Epithelial cell of prostate (primary cell): Measurements from ENCODE around the gene TRAM2.

Experiments used
- DNase-seq: peaks from one replicate; pipeline ENCODE4 v3.0.0-alpha.2; 2011; ENCODE audit warnings: low read depth, low spot score
- H3K27ac ChIP-seq: fragments of 450-650 bp; 2 replicates; pipeline ENCODE4 v1.5.1; 2017; ENCODE audit warnings: mild to moderate bottlenecking

The TRAM2 gene

DNA sequence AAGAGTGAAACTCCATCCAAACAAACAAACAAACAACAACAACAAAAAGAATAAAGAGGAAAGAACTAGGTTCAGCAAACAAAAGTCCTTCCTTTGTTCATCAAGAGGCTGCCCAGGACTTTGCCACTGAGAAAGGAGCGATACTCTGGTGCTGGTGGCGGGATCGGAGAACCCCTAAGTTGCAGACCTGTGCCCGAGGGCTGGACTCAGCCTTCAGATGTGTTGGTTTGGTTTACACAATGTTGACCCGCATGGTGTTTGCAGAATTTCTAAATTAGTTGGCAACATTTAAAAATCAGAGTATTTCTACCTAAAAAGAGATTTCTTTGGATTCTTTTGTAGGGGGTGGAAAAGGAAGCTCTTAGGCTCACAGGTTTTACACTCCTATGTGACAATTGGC is 42.5 kb downstream of the TRAM2 start:
- no peak overlapping the region for H3K27ac ChIP-seq
- no peak for DNase-seq

DNA sequence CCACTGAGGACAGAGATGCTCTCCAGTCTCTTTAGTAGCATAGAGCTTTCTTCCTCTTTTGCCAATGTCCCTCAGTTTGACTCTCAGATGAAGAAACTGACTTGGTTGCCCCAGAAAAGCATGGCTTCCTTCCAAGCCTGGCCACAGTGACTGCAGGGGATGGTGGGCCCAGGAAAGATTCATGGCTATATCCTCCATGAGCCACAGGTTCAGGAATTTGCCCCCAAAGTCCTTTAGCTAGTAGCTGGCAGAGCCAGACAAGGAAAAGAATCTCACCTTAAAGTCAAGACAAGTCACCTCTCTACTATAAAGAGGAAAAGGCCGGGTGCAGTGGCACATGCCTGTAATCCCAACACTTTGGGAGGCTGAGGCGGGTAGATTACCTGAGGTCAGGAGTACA is 43.4 kb downstream of the TRAM2 start:
- H3K27ac ChIP-seq, result no peak overlapping the region

DNA sequence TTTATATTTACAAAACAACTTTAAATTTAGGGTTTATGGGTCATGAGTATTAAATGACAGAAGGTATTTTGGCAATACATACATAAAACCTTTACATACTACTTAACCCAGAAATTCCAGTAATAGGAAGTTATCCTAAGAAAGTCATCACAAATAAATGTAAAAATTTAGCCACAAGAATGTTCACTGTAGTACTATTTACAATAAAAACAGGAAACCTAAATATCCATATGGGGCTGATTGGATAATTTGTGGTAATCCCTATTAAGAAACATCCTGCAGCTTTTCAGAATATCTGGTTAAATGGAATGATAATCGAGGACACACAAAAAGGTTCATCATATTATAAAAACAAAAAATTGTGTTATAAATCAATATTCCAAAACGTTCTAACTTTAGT is 44.4 kb downstream of the TRAM2 start:
- DNase-seq, result no peak
- H3K27ac ChIP-seq, result no peak overlapping the region

More for the DNA sequence above, 43.4 kb downstream of the TRAM2 start:
- no peak for DNase-seq

DNA sequence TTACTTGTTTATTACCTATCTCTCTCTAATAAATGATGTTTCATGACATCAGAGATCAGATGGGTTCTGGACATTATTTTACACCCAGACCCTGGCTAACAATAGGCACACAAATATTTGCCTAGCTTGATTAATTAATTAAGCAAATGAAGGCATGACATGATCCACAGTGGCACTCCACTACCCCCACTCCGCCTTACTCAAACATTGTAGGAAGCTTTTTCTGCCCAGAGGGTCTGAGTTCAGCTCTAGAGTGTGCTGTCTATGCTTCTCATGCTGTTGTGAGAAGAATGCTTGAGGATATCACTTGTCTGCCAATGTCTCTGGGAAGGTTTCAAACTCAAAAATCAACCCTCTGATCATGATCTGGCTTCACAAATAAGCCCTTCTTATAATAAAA is 45.0 kb downstream of the TRAM2 start:
- H3K27ac ChIP-seq, result no peak overlapping the region

DNA sequence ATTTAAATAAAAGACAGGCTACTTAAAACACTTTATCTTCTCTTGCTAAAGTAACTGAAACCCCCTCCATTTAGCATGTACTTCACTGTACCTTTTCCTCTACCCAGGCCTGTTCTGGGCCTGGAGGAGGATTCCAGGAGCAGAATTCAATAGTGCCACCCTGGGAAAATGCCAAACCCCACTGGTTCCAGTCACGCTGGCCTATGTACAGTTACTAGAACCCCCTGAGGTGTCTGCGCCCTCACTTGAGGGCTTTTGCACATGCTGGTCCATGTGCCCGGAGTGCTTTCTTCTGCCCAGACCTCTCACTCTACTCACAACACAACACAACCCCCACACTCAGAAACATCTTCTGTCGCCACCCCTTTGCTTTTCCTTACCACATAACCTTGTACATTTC is 45.5 kb downstream of the TRAM2 start:
- no peak for DNase-seq
- H3K27ac ChIP-seq, result no peak overlapping the region

More for the DNA sequence above, 45.0 kb downstream of the TRAM2 start:
- no peak for DNase-seq

DNA sequence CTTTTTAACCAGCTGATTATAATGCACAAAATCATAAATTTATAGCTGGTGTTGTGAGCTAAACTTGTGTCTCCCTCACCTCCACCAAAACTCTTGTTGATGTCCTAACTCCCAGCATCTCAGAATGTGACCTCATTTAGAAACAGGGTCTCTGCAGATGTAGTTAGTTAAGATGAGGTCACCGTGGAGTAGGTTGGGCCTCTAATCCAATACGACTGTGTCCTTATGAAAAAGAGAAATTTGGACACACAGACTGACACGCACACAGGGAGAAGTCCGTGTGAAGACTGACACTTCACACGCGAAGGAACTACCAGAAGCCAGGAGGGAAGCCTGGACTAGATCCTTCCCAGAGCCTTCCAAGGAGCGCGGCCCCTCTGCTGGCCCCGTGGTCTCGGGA is 46.5 kb downstream of the TRAM2 start:
- no peak for DNase-seq
- no peak overlapping the region for H3K27ac ChIP-seq

DNA sequence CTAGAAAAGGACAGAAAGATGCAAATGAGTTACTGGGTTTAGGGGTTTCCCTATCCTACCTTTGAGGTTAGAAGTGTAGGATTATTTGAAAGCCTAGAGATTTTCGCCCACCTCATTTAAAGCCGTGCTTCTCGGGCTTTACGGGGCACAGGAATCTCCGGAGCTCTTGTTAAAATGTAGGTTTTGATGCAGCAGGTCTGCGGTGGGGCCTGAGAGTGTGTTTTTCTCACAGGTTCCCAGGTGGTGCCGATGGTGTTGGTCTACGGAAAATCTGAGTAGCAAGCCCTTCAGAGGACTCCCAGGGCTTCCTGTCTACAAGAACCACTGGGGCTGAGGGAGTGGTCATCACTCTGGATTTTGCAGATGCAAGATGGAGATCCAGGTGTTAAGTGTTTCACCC is 47.5 kb downstream of the TRAM2 start:
- no peak overlapping the region for H3K27ac ChIP-seq
- DNase-seq, result no peak

DNA sequence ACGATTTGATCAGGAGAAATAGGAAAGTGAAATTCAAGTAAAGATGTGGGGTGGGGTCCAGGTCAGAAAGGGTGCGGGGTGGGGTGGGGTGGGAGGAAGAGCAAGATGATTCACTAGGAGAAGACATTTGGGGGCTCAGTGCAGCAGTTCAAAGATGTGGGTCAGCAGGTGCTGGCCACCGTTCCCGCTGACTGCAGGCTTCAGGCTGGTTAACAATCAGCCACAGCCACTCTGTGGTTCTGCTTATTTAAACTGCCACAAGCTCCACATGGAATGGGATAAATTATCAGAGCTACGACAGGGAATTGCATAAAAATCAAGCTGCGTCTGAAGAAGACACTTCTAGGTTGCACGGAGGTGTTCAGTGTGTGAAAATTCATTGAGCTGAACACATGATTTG is 49.4 kb downstream of the TRAM2 start:
- H3K27ac ChIP-seq, result no peak overlapping the region
- no peak for DNase-seq

DNA sequence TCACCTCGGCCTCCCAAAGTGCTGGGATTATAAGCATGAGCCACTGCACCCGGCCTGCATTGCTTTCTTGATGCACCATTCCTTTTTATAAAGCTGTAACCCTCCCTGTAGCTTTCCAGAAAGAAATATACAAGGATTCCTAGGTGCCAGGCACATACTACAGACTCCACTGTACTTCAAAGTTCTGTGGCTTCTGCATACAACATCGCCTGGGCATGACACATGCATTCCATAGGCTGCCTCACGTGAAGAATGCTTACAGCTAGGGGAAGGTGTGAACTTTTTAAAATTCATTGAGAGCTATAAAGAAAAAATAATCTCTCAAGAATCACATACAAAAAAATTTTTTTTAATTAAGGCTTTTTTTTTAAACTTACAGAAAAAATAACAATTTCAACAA is 50.2 kb downstream of the TRAM2 start:
- DNase-seq, result no peak

DNA sequence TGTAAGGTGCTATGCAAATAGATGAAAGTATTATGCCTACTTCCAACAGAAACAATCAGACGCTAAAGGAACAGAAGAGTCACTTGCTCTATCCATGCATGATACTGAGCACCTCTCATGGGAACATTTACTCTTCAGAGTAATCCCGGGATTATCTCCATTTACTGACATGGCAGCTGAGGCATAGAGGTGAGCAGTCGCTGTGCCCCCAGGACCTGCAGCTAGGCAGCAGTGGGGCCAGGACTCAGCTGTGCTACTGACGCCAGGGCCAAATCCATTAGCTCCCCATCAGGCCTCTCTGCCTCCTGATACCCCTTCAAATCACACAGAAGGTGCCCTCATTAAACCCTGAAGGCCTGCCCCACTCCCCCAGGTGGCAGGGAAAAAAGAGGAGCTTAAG is 51.9 kb downstream of the TRAM2 start:
- no peak for DNase-seq
- no peak overlapping the region for H3K27ac ChIP-seq

More for the DNA sequence above, 50.2 kb downstream of the TRAM2 start:
- no peak overlapping the region for H3K27ac ChIP-seq

DNA sequence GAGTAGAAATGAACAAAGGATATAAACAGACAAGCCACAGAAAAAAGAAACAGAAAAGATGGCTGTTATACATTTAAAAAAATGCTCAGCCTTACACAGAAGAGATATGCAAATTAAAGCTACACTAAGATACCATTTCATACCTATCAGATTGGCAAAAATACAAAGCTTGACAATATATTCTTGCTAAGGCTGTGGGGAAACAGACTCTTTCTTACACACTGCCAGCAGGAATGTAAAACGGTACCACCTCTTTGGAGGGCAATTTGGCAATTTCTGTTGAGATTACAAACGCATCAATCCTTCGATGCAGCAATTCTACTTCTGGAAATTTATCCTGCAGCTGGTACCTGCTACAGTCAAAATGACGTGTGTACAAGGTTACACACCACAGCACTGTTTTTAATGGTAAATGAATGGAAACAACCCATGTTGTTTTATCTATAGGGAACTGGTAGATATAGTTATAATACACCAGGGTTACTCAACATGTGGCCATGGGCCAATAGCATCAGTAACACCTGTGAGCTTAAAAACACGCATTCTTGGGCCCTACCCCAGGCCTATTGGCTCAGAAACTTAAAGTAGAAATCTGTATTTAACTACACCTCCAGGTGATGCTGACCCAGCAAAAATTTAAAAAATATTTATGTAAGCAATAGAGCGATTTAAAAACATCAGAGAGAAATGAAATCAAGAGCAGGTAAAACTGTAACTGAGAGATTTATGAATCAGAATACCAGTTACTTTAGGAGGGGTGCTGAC is 53.3 kb downstream of the TRAM2 start:
- DNase-seq, result no peak
- no peak overlapping the region for H3K27ac ChIP-seq

DNA sequence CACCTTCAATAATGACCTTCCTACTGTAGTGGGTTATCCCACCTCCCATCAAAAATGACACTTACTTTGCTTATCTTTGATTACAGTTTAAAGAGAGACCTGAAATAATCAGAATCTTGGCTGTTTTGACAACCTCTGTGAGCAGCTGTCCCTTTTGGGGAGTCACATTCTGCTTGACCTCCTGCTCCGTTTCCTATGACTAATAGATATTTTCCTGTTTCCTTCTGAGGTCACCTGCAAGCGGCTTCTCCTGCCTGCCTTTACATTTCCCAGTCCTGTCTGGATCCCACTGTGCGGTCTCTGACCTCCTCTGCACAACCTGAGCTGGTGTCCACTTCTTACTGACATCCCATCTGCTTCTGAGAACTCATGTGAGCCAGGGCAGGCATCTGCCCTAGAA is 54.2 kb downstream of the TRAM2 start:
- no peak overlapping the region for H3K27ac ChIP-seq
- no peak for DNase-seq

DNA sequence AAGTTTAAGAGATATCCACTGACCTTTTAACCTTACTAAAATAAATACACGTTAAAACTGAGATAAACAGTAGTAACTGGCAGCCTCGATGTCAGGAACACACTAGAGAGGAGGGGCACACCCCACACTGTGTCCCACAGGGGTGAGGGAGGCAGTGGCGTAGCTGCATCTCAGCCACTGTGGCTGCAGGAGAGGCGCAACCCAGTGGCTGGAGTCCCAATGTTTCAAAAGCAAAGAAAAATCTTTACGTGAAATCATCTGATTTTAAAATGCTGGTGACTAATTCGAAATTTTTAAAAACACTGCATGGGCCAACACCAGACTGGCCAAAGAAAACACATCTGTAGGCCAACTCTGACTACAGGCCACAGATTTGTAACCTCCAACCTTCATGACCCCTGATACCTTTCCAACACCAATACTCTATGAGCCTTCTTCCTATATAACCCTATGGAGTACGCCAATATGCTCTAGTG is 54.7 kb downstream of the TRAM2 start:
- DNase-seq, result no peak
- no peak overlapping the region for H3K27ac ChIP-seq

DNA sequence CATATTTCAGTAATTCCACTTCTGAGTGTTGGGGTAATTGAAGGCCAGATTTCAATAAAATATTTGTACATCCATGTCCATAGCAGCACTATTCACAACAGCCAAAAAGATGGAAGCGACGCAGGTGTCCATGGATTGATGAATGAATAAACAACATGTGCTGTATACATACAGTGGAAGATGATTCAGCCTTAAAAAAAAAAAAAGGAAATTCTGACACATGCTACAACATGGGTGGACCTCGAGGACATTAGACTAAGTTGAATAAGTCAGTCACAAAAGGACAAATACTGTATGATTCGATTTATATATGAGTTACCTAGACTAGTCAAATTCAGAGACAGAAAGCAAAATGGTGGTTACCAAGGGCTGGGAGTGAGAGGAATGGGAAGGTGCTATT is 57.2 kb downstream of the TRAM2 start:
- no peak overlapping the region for H3K27ac ChIP-seq
- no peak for DNase-seq

DNA sequence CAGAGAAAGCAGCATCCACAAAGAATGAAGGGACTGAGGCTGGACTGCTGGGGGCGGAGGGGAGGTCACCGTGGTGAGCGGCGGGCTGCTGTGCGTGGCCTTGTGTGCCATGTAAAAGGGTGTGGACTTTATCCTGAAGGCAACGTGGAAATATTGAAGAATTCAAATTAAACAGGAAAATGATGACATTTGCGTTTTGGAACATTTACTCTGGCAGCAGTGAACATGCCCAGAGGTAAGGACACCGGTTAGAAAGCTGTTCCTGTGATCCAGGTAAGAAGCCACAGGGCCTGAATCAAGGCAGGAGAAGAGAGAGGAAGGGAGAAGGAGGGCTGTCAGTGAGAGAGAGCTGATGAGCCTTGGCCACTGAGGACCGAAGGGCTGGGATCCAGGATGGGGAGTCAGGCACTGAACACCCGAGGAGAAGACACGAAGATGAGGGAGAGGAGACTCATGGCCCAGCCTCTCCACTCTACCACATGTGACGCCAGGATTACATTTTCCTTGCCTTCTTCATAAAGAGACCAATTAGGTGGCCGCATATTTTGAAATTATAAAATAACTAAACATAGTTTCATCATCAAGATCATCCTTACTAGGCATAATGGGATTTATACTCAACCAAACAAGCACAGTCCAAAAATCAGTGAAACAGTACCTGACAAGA is 58.4 kb downstream of the TRAM2 start:
- peak overlapping the region; percentile 22 for H3K27ac ChIP-seq

DNA sequence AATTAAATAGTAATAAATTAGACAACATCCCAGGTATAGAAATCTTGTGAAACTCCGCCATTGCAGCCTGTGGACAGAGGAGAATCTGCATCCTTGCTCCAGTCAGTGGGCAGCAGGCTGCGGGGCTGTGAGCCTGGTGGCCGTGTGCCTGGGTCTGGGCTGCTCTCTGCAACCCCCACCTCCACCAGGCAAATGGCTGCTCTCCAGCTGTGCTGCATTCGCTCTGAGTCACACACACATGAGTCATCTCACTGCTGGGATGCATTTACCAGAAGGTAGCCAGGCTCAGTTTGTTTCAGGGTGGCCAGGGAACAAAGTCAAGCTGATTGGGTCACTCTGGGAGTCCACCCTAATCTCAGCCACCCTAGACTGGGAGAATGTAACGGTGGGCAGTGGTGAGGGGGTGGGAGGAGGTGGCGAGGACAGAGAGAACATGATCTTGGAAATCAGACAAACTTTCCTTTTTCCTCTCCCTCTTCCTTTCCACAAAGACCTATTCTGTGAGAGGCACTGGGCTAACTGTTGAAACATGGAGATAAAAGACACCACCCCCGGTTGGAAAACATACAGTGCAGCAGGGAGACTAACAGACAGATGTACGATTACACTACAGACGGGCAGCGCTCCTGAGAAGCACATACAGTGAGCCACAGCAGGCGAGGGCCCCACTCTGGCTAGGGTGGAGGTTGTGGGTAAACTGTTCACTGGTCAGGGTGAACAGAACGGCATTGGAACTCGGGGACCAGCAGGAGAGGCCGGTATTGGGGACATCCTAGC is 59.2 kb downstream of the TRAM2 start:
- peak overlapping the region; percentile 22 for H3K27ac ChIP-seq

More for the DNA sequence above, 58.4 kb downstream of the TRAM2 start:
- no peak for DNase-seq

DNA sequence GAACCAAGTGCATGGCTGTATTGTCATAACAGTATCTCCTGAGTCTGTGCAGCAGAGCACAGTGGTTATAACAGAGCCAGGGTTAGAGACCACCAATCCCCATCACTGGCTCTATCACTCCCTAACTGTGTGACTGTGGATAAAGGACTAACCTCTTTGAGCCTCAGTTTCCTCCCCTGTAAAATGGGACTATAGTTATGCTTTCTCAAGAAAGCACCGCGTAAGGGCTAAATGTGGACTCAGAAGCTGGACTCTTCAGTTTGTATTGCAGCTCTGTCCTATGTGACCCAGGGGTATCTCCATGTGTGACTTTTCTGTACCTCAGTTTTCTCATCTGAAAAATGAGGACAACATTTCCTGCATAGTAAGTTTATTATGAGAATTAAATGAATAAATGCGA is 59.9 kb downstream of the TRAM2 start:
- no peak for DNase-seq
- no peak overlapping the region for H3K27ac ChIP-seq

More for the DNA sequence above, 59.2 kb downstream of the TRAM2 start:
- DNase-seq, result peak; percentile 43

DNA sequence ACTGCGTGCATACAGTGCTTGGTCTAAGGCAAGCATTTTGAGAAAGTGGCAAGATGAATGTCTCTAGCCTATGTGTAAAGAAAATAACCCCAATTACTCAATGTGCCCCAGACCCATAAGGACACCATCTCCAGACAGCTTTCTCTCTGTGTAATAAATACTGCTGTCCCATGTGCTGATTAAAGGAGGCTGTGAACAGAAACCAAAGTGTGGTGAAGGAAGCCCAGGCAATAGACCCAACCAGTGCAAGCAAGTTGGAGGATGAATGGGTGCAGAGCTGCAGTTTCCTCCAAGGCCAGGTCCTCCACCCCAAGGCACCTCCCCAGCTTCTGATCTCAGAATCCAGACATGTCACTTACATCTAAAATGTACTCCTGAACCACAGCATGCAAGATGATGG is 60.6 kb downstream of the TRAM2 start:
- peak overlapping the region; percentile 71 for H3K27ac ChIP-seq
- DNase-seq, result no peak

DNA sequence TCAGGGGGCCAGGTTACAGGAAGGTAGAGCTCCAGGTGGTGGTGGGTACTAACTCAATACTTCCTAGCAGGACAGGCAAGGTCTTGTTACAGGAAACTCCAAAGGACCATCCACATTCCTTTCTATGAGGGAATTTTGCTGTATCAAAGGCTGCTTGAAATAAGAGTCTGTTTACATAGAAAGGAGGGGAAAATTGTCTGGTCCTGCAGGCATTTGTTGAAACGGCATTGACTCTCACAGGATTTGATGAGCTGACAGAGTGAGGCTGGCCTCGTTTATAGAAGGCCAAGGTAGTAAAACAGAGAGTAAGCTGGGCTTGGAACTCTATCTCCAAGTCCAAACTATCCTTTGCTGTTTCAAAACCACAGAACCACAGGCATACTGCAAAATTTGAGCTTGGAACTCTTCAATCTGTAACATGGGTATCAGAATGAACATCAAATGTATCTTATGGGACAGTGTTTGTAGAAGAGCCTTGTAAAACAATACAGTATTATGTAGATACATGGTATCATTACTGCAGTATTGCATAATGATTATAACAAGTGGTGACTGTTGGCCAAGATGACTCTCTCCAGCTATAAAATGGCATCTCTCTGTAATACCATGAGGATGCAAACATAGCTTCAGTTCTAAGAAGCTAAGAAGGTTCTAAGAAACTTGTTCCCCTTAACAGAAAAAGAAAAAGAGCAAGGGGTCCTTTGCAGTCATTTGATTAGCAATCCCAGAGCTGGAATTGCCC is 61.5 kb downstream of the TRAM2 start:
- H3K27ac ChIP-seq, result peak overlapping the region; percentile 71
- no peak for DNase-seq

DNA sequence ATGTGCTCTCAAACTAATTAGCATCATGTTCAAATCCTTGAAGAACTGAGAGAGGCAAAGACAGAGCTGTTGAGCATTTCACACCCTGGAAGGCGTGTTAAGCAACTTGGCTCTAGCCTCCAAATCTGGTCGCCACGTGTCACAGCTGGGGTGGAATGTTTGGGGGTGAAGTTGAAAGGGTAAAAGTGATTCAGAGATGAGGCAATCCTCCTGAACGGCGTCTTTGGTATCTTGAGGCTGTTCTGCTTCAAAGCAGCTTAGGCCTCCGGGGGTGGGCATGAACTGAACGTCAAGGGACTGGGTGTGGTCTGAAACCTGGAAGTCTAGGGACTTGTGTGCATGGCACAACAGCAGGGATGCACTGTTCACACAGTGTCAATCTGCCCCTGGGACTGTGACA is 62.3 kb downstream of the TRAM2 start:
- H3K27ac ChIP-seq, result peak overlapping the region; percentile 71
- no peak for DNase-seq
